Panc1 (cell line): Measurements from ENCODE around the gene RELB. TPM values are rescaled to one million over a fixed set of nuclear protein-coding genes. Genes with fewer than 3 reads are reported as not detected.

Experiments
- ATAC-seq: fragments of 200-7000 bp; cut with Tn5 transposase; 2 replicates; pipeline ENCODE4 v1.9.1; 2020; ENCODE audit warnings: mild to moderate bottlenecking, moderate library complexity
- BruUV-seq: library from RNA; stranded (reverse); fragments of 400-500 nt; replicated peaks from 2 replicates; lab custom pipeline; 2021; lab: Mats Ljungman, UMichigan
- CTCF ChIA-PET: fragments of 300-600 bp; sonication (Branson Sonifier 250); formaldehyde crosslinking; loops from one replicate; lab custom pipeline; 2022; ENCODE audit warnings: antibody characterized with exemption; lab: Charles Lee
- POLR2A ChIA-PET: fragments of 300-600 bp; sonication (Branson Sonifier 250); formaldehyde crosslinking; loops from one replicate; lab custom pipeline; 2022; ENCODE audit warnings: antibody characterized with exemption; lab: Charles Lee
- DNase-seq: peaks from one replicate; pipeline ENCODE4 v3.0.0-alpha.2; 2010; ENCODE audit warnings: low read depth, low spot score
- H3K27ac ChIP-seq: 2 replicates; pipeline ENCODE4 v1.5.1; 2011; ENCODE audit warnings: mild to moderate bottlenecking, low read length, inconsistent platforms
- H3K27me3 ChIP-seq: fragments of 200-500 bp; sonication (Bioruptor generic); 2 replicates; pipeline ENCODE4 v1.6.0; 2014; ENCODE audit warnings: low read length, inconsistent platforms; ENCODE audit not compliant: control insufficient read depth, insufficient read depth
- H3K36me3 ChIP-seq: fragments of 200-500 bp; sonication (Bioruptor generic); 2 replicates; pipeline ENCODE4 v1.5.1; 2014; ENCODE audit warnings: inconsistent platforms, mild to moderate bottlenecking, low read length, moderate library complexity; ENCODE audit not compliant: control insufficient read depth, insufficient read depth
- H3K4me1 ChIP-seq: 2 replicates; pipeline ENCODE4 v1.5.1; 2011; ENCODE audit warnings: inconsistent platforms, mild to moderate bottlenecking, low read length, moderate library complexity; ENCODE audit not compliant: control insufficient read depth, insufficient read depth
- H3K4me3 ChIP-seq, 2 experiments: 2 replicates each; pipeline ENCODE4 v1.5.1; 2011 to 2012; ENCODE audit warnings: low read depth in 2 of 2, low read length in 2 of 2, mild to moderate bottlenecking in 2 of 2, inconsistent platforms in 1 of 2, moderate library complexity in 1 of 2
- H3K9me3 ChIP-seq: fragments of 200-500 bp; sonication (Bioruptor generic); 2 replicates; pipeline ENCODE4 v1.5.1; 2014; ENCODE audit warnings: low read depth, mild to moderate bottlenecking, inconsistent platforms, low read length, moderate library complexity; ENCODE audit not compliant: control insufficient read depth, insufficient read depth
- CTCF ChIP-seq: fragments of 450-650 bp; IDR thresholded peaks from 2 replicates; pipeline ENCODE4 v1.5.1; 2017; ENCODE audit warnings: mild to moderate bottlenecking
- POLR2AphosphoS5 ChIP-seq: IDR thresholded peaks from 2 replicates; pipeline ENCODE4 v1.6.1; 2012; ENCODE audit warnings: mild to moderate bottlenecking, low read depth, low read length, moderate library complexity
- REST ChIP-seq, 2 experiments: IDR thresholded peaks; 2 replicates each; pipeline ENCODE4 v1.6.1; 2011 to 2012; ENCODE audit warnings: low read depth in 2 of 2, control low read depth in 1 of 2, low read length in 1 of 2, mild to moderate bottlenecking in 1 of 2, moderate library complexity in 1 of 2; ENCODE audit not compliant: insufficient read depth in 1 of 2
- SIN3A ChIP-seq: IDR thresholded peaks from 2 replicates; pipeline ENCODE4 v1.6.1; 2012; ENCODE audit warnings: low read depth, mild to moderate bottlenecking, low read length, moderate library complexity, borderline replicate concordance; ENCODE audit not compliant: insufficient read depth
- TCF7L2 ChIP-seq: IDR thresholded peaks from 2 replicates; pipeline ENCODE4 v1.6.1; 2011; ENCODE audit warnings: mild to moderate bottlenecking, low read depth, low read length, inconsistent platforms
- in situ Hi-C: cut with HindIII; loops from 2 replicates; pipeline ENCODE4 v1.10.0; 2016; ENCODE audit warnings: low sequenced_read_pairs, low pct_unique_long_range_greater_than_20kb
- intact Hi-C: fragments of 100-400 bp; cut with micrococcal nuclease; formaldehyde crosslinking; loops from one replicate; pipeline ENCODE4 v1.10.0; 2022; ENCODE audit not compliant: unreplicated experiment
- total RNA-seq: library from RNA; stranded (reverse); gene quantifications from one replicate; pipeline ENCODE4 v1.2.1, GENCODE V29; 2021; ENCODE audit not compliant: unreplicated experiment

Gene RELB
- total RNA-seq, 1 experiment from 2014 or later = 28.1 TPM

GRCh38 chr19:45063851-45064801 lies 62.9 kb downstream of the RELB start:
- no peaks in the 10 kb centered on the region for H3K9me3 ChIP-seq
- DNase-seq (no peak), ATAC-seq (no peak)
- POLR2A ChIA-PET = no interaction called here
- in situ Hi-C loops = no loop called here
- no peaks in the 10 kb centered on the region for H3K4me1 ChIP-seq
- no TSS peak for BruUV-seq
- no peak overlapping the region for H3K4me3 ChIP-seq
- TF ChIP-seq CTCF (no peak), REST (IDR thresholded peaks at IDR 0.05; ENCODE audit: insufficient read depth in 1 of 2, low read depth in 2 of 2, low read length in 1 of 2) (no peak), POLR2AphosphoS5 (no peak), TCF7L2 (no peak), SIN3A (no peak)
- CTCF ChIA-PET = no interaction called here
- H3K27ac ChIP-seq = no peak overlapping the region
- H3K27me3 ChIP-seq = no peaks in the 10 kb centered on the region
- no peaks in the 10 kb centered on the region for H3K36me3 ChIP-seq
- intact Hi-C loops = no loop called here

- POLR2A ChIA-PET = no interaction called here
- TF ChIP-seq REST (IDR thresholded peaks at IDR 0.05; ENCODE audit: insufficient read depth in 1 of 2, low read depth in 2 of 2, low read length in 1 of 2) (no peak), SIN3A (no peak), POLR2AphosphoS5 (no peak)
Observed at GRCh38 chr19:45066921-45067661, 65.8 kb downstream of the RELB start.

More at GRCh38 chr19:45066921-45067661, 65.8 kb downstream of the RELB start:
- no peak overlapping the region for H3K4me3 ChIP-seq
- no peaks in the 10 kb centered on the region for H3K4me1 ChIP-seq
- H3K27me3 ChIP-seq = no peaks in the 10 kb centered on the region
- intact Hi-C loops (no loop called here), in situ Hi-C loops (no loop called here)
- H3K27ac ChIP-seq = no peak overlapping the region
- H3K36me3 ChIP-seq = no peaks in the 10 kb centered on the region
- ATAC-seq (0 out of 2 replicates have a peak, but pooled peaks have one; percentile 28), DNase-seq (no peak)
- CTCF ChIA-PET = interaction anchor here (0.6 kb wide), 1 partner anchor 266 kb away, joined by 5 read pairs; no protein-coding TSS in a partner anchor
- BruUV-seq = no TSS peak
- no peaks in the 10 kb centered on the region for H3K9me3 ChIP-seq
